Sigmoid colon (tissue), 4 donors: ENCODE data around the gene CAMTA1.

Experiments used
- CTCF ChIP-seq, 4 experiments: fragments of 450-650 bp in 3 of 4; fragments of 200-600 bp in 1 of 4; IDR thresholded peaks; one replicate each; pipeline ENCODE4 v1.5.1; 2016 to 2019; ENCODE audit warnings: antibody characterized with exemption in 4 of 4, mild to moderate bottlenecking in 3 of 4, moderate library complexity in 2 of 4
- EP300 ChIP-seq, 4 donors: sonication (generic); formaldehyde crosslinking; IDR thresholded peaks; one replicate each; pipeline ENCODE4 v1.6.1; 2017; ENCODE audit warnings: antibody characterized with exemption in 4 of 4
- POLR2A ChIP-seq, 2 donors: fragments of 450-650 bp; IDR thresholded peaks; one replicate each; pipeline ENCODE4 v1.6.1; 2016; ENCODE audit warnings: antibody characterized with exemption in 2 of 2, mild to moderate bottlenecking in 2 of 2, moderate library complexity in 2 of 2
- POLR2AphosphoS5 ChIP-seq, 4 donors: sonication (generic); formaldehyde crosslinking; IDR thresholded peaks; one replicate each; pipeline ENCODE4 v1.6.1; 2017; ENCODE audit warnings: antibody characterized with exemption in 4 of 4

GRCh38 chr1:7553042-7553690, 767.9 kb downstream of the CAMTA1 start:
- TF ChIP-seq POLR2AphosphoS5 (IDR thresholded peaks at IDR 0.05) (no peak), POLR2A (IDR thresholded peaks at IDR 0.05) (no peak), CTCF (IDR thresholded peaks at IDR 0.05) (no peak), EP300 (IDR thresholded peaks at IDR 0.05) (no peak)
